K562 (cell line): Measurements from ENCODE around the gene DAPK3. TPM values are rescaled to one million over a fixed set of nuclear protein-coding genes. Genes with fewer than 3 reads are reported as not detected.

Source experiments
- ARID1B ChIP-seq: fragments of 450-650 bp; IDR thresholded peaks from 2 replicates; pipeline ENCODE4 v1.6.1; 2016; ENCODE audit warnings: antibody characterized with exemption, mild to moderate bottlenecking, inconsistent platforms
- CBX1 ChIP-seq: sonication (generic); IDR thresholded peaks from 2 replicates; pipeline ENCODE4 v1.6.1; 2016; ENCODE audit warnings: antibody characterized with exemption, low read depth, mild to moderate bottlenecking
- CTBP1 ChIP-seq: fragments of 450-650 bp; IDR thresholded peaks from 2 replicates; pipeline ENCODE4 v1.6.1; 2016; ENCODE audit warnings: borderline replicate concordance
- ERF ChIP-seq: fragments of 450-650 bp; formaldehyde crosslinking; IDR thresholded peaks from 2 replicates; pipeline ENCODE4 v1.4.0; 2020; ENCODE audit warnings: mild to moderate bottlenecking, mixed read lengths
- ESRRA ChIP-seq: fragments of 450-650 bp; IDR thresholded peaks from 2 replicates; pipeline ENCODE4 v1.6.1; 2014; ENCODE audit warnings: low read depth, mild to moderate bottlenecking, moderate library complexity, borderline replicate concordance
- GABPA ChIP-seq: fragments of 200-800 bp; sonication (Bioruptor generic); conservative IDR thresholded peaks from 2 replicates; pipeline ENCODE4 v1.6.1; 2016; ENCODE audit warnings: low read depth, missing genetic modification characterization, missing compliant biosample characterization
- SIN3B ChIP-seq: fragments of 450-650 bp; IDR thresholded peaks from 2 replicates; pipeline ENCODE4 v1.6.1; 2017; ENCODE audit warnings: low read depth, mild to moderate bottlenecking, moderate library complexity
- SMARCE1 ChIP-seq: fragments of 450-650 bp; IDR thresholded peaks from 2 replicates; pipeline ENCODE4 v1.7.1; 2016; ENCODE audit warnings: mild to moderate bottlenecking
- TAF7 ChIP-seq: fragments of 450-650 bp; IDR thresholded peaks from 2 replicates; pipeline ENCODE4 v1.6.1; 2016; ENCODE audit warnings: missing genetic modification characterization, missing compliant biosample characterization
- TBL1XR1 ChIP-seq, 2 experiments: IDR thresholded peaks; 2 replicates each; pipeline ENCODE4 v1.6.1; 2012; ENCODE audit warnings: improper control_type of control experiment in 2 of 2, low read length in 2 of 2, mild to moderate bottlenecking in 1 of 2
- polyA plus RNA-seq, 8 experiments: library from polyadenylated mRNA; depleted of rRNA in 4 of 8; stranded (reverse) in 5 of 8; unstranded in 3 of 8; fragments of >200 nt; fragmentation: Nextera tagmentation in 2 of 8; fragmentation: Illumina TruSeq in 1 of 8; extraction: Ambion mirVana in 2 of 8; extraction: Trizol in 1 of 8; gene quantifications; 2 replicates each; pipeline versions ENCODE4 v1.2.1 to v1.2.3, GENCODE V29; 2011 to 2014; ENCODE audit warnings: inconsistent platforms in 1 of 8, missing spikeins in 1 of 8
- total RNA-seq, 7 experiments: library from RNA; depleted of rRNA in 6 of 7; stranded (reverse); fragments of >200 nt in 6 of 7; fragmentation: Illumina TruSeq in 2 of 7; extraction: Trizol in 2 of 7; gene quantifications; 2 replicates each; pipeline versions ENCODE4 v1.2.1 to v1.2.3, GENCODE V29; 2011 to 2021; ENCODE audit warnings: low replicate concordance in 1 of 7
- TF ChIP-seq, protein P1 (sequence below): sonication (generic); formaldehyde crosslinking; IDR thresholded peaks from 2 replicates; pipeline ENCODE4 v1.8.0; 2022; ENCODE audit warnings: mild to moderate bottlenecking, missing genetic modification reagents
- TF ChIP-seq, protein P2 (sequence below): IDR thresholded peaks from 3 replicates; pipeline ENCODE4 v1.6.1; 2011; ENCODE audit warnings: borderline replicate concordance, mild to moderate bottlenecking, moderate library complexity; ENCODE audit not compliant: insufficient read length; ENCODE audit errors: extremely low read depth
- TF ChIP-seq, protein P3 (sequence below): fragments of 250-450 bp; sonication (Bioruptor Pico); IDR thresholded peaks from 2 replicates; pipeline ENCODE4 v1.5.0; 2021
- TF ChIP-seq, protein P4 (sequence below): fragments of 250-450 bp; sonication (Bioruptor Pico); IDR thresholded peaks from 2 replicates; pipeline ENCODE4 v1.9.0; 2021; ENCODE audit warnings: mild to moderate bottlenecking
- TF ChIP-seq, protein P5 (sequence below): fragments of 200-800 bp; sonication (Bioruptor generic); IDR thresholded peaks from 2 replicates; pipeline ENCODE4 v1.6.1; 2017; ENCODE audit warnings: missing genetic modification characterization, missing compliant biosample characterization
- TF ChIP-seq, protein P6 (sequence below): sonication (generic); formaldehyde crosslinking; IDR thresholded peaks from 2 replicates; pipeline ENCODE4 v1.8.0; 2022; ENCODE audit warnings: missing genetic modification reagents, mild to moderate bottlenecking, borderline replicate concordance

Gene DAPK3
- total and polyA plus RNA-seq, 9 of the 15 experiments (the other 6 are each of a cell fraction or from before 2014, with no cell fraction given), result 0.14 to 63.4 (median 25.0) TPM

DNA sequence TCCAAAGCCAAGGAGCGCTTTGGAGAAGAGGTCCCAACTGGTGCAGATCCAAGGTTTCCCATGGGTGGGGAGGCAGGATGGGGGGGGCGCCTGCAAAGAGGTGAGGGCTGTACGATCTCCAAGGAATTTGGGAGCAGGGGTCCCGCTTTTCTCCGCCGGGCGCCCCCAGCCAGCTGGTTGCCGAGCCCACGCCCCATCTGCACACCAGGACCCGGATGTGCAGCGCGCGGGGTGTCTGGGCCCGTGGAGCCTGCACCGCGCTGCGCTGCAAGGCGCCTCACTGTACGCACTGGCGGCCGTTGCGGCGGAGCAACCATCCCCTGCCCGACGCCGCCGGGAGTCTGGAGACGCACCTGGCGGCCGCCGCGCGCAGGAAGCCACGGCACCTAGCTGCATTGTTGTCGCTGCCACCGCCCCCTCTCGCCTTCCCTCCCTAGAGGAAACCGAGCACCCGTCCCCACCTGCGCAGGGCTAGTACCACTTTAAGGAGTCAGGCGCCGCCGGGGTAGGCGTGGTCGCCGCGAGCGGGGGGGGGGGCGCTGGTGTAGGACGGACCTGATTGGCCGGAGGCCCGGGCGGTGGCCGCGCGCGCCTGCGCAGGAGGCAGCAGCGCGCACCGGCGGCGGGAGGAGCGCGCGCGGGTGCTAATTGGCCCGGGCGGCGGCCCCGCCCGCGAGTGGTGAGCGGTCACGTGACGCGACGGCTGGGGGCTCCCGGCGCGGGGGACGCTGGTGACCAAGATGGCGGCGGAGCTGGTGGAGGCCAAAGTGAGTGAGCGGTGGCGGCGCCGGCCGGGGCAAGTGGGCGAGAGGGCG is 36.3 kb upstream of the DAPK3 start, which contains the start of gene PIAS4 (continued):
- TF ChIP-seq, protein P1, sequence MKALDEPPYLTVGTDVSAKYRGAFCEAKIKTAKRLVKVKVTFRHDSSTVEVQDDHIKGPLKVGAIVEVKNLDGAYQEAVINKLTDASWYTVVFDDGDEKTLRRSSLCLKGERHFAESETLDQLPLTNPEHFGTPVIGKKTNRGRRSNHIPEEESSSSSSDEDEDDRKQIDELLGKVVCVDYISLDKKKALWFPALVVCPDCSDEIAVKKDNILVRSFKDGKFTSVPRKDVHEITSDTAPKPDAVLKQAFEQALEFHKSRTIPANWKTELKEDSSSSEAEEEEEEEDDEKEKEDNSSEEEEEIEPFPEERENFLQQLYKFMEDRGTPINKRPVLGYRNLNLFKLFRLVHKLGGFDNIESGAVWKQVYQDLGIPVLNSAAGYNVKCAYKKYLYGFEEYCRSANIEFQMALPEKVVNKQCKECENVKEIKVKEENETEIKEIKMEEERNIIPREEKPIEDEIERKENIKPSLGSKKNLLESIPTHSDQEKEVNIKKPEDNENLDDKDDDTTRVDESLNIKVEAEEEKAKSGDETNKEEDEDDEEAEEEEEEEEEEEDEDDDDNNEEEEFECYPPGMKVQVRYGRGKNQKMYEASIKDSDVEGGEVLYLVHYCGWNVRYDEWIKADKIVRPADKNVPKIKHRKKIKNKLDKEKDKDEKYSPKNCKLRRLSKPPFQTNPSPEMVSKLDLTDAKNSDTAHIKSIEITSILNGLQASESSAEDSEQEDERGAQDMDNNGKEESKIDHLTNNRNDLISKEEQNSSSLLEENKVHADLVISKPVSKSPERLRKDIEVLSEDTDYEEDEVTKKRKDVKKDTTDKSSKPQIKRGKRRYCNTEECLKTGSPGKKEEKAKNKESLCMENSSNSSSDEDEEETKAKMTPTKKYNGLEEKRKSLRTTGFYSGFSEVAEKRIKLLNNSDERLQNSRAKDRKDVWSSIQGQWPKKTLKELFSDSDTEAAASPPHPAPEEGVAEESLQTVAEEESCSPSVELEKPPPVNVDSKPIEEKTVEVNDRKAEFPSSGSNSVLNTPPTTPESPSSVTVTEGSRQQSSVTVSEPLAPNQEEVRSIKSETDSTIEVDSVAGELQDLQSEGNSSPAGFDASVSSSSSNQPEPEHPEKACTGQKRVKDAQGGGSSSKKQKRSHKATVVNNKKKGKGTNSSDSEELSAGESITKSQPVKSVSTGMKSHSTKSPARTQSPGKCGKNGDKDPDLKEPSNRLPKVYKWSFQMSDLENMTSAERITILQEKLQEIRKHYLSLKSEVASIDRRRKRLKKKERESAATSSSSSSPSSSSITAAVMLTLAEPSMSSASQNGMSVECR (CRISPR knock-in tag), result peak; percentile 73
- TF ChIP-seq CTBP1 (peak; percentile 98), CBX1 (no peak; the same call in none of the 2 replicates), TAF7 (tag) (0 out of 2 replicates have a peak, but pooled peaks have one; percentile 31), TBL1XR1 (IDR thresholded peaks at IDR 0.05; ENCODE audit: low read length in 2 of 2) (no peak), SIN3B (peak; percentile 70), ESRRA (peak; percentile 42; the same call in 1 of the 2 replicates), ARID1B (0 out of 2 replicates have a peak, but pooled peaks have one; percentile 6), ERF (CRISPR knock-in tag) (peak; percentile 19), GABPA (tag) (peak; percentile 41; the same call in 1 of the 2 replicates), SMARCE1 (no peak)
- TF ChIP-seq, protein P2, sequence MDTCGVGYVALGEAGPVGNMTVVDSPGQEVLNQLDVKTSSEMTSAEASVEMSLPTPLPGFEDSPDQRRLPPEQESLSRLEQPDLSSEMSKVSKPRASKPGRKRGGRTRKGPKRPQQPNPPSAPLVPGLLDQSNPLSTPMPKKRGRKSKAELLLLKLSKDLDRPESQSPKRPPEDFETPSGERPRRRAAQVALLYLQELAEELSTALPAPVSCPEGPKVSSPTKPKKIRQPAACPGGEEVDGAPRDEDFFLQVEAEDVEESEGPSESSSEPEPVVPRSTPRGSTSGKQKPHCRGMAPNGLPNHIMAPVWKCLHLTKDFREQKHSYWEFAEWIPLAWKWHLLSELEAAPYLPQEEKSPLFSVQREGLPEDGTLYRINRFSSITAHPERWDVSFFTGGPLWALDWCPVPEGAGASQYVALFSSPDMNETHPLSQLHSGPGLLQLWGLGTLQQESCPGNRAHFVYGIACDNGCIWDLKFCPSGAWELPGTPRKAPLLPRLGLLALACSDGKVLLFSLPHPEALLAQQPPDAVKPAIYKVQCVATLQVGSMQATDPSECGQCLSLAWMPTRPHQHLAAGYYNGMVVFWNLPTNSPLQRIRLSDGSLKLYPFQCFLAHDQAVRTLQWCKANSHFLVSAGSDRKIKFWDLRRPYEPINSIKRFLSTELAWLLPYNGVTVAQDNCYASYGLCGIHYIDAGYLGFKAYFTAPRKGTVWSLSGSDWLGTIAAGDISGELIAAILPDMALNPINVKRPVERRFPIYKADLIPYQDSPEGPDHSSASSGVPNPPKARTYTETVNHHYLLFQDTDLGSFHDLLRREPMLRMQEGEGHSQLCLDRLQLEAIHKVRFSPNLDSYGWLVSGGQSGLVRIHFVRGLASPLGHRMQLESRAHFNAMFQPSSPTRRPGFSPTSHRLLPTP, result no peak
- TF ChIP-seq, protein P3, sequence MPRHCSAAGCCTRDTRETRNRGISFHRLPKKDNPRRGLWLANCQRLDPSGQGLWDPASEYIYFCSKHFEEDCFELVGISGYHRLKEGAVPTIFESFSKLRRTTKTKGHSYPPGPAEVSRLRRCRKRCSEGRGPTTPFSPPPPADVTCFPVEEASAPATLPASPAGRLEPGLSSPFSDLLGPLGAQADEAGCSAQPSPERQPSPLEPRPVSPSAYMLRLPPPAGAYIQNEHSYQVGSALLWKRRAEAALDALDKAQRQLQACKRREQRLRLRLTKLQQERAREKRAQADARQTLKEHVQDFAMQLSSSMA, result peak; percentile 85
- TF ChIP-seq, protein P4, sequence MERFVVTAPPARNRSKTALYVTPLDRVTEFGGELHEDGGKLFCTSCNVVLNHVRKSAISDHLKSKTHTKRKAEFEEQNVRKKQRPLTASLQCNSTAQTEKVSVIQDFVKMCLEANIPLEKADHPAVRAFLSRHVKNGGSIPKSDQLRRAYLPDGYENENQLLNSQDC (CRISPR knock-in tag), result no peak
- TF ChIP-seq, protein P5, sequence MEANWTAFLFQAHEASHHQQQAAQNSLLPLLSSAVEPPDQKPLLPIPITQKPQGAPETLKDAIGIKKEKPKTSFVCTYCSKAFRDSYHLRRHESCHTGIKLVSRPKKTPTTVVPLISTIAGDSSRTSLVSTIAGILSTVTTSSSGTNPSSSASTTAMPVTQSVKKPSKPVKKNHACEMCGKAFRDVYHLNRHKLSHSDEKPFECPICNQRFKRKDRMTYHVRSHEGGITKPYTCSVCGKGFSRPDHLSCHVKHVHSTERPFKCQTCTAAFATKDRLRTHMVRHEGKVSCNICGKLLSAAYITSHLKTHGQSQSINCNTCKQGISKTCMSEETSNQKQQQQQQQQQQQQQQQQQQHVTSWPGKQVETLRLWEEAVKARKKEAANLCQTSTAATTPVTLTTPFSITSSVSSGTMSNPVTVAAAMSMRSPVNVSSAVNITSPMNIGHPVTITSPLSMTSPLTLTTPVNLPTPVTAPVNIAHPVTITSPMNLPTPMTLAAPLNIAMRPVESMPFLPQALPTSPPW (CRISPR knock-in tag), result peak; percentile 100
- TF ChIP-seq, protein P6, sequence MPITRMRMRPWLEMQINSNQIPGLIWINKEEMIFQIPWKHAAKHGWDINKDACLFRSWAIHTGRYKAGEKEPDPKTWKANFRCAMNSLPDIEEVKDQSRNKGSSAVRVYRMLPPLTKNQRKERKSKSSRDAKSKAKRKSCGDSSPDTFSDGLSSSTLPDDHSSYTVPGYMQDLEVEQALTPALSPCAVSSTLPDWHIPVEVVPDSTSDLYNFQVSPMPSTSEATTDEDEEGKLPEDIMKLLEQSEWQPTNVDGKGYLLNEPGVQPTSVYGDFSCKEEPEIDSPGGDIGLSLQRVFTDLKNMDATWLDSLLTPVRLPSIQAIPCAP (CRISPR knock-in tag), result no peak
